Uterus (tissue), 2 donors: ENCODE data around the gene DRC3.

Experiments
- CTCF ChIP-seq, 4 experiments: fragments of 200-600 bp in 2 of 4; fragments of 450-650 bp in 2 of 4; sonication (generic) in 2 of 4; IDR thresholded peaks; one replicate each; pipeline ENCODE4 v1.5.1; 2016 to 2019; ENCODE audit warnings: antibody characterized with exemption in 4 of 4, mild to moderate bottlenecking in 2 of 4, moderate library complexity in 1 of 4
- POLR2A ChIP-seq, 2 donors: fragments of 450-650 bp; IDR thresholded peaks; one replicate each; pipeline ENCODE4 v1.6.1; 2016; ENCODE audit warnings: antibody characterized with exemption in 2 of 2, mild to moderate bottlenecking in 1 of 2, moderate library complexity in 1 of 2

- TF ChIP-seq POLR2A (IDR thresholded peaks at IDR 0.05) (no peak), CTCF (IDR thresholded peaks at IDR 0.05) (no peak)
Observed at GRCh38 chr17:17993852-17994251, 21.2 kb downstream of the DRC3 start.
